SHP77 treated with DMSO at 0.1 percent for 48 hours (cell line): ENCODE results near the gene PRPF18.

Source experiments
- DNase-seq: peaks from one replicate; lab custom pipeline; 2025; lab: John Stamatoyannopoulos, UW

The PRPF18 gene

DNA sequence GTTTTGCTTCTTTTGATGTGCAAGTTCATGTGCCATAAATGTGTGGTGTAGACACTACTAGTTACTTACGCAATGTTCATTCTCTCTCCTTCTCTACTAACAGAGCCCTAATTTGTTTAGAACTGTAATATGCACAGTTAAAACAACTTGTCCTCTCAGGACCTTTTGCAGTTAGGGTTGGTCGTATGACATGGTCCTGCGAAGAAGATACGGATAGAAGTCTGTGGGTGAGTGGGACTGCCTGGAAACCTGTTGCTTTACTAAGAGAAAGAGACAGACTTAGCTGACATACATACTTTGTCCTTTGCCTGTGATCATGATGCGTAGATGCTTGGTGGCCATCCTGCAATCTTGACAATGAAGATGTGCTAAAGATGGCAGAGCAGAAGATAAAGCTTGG, 51.1 kb downstream of the PRPF18 start:
- DNase-seq, result no peak

DNA sequence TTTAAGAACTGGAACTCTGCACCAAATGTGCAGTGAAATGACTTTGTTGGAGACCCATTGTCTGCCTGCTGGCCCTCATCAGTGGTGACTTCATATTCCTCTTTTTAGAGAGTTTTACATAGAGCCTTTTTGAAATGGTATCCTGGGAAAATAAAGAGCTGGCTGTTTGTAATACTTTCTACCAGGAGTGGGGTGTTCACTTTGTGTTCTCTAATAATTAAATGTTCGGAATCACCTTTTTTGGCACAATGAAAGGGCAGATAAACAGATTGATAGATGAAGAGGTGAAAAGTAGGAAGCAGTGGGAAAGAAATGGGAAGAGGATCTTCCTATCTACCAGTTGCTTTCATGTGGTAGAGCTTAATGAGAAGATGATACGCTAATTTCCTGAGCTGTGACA, 55.5 kb downstream of the PRPF18 start:
- DNase-seq, result no peak

- no peak for DNase-seq
Measured at GRCh38 chr10:13643016-13643415, 56.3 kb downstream of the PRPF18 start.

GRCh38 chr10:13644866-13645265, 58.1 kb downstream of the PRPF18 start:
- DNase-seq, result no peak

DNA sequence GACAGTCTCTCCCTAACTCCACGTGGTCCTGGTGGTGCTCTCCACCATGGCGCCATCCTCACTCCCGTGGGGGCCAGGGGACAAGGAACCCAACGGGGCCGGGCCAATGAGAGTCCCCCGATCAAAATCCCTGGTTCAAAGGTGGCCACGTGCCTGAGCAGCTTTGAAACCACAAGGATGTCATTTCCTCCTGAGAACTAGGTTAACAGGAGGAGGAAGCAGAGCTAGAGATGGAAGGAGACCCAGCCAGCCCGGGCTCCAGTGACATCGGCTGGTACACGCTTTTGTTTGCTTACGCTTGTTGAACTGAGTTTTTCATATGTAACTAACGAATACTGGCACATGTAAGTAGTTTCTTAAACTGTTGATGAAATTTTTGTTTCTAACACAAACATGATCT, 61.7 kb downstream of the PRPF18 start:
- DNase-seq, result no peak

DNA sequence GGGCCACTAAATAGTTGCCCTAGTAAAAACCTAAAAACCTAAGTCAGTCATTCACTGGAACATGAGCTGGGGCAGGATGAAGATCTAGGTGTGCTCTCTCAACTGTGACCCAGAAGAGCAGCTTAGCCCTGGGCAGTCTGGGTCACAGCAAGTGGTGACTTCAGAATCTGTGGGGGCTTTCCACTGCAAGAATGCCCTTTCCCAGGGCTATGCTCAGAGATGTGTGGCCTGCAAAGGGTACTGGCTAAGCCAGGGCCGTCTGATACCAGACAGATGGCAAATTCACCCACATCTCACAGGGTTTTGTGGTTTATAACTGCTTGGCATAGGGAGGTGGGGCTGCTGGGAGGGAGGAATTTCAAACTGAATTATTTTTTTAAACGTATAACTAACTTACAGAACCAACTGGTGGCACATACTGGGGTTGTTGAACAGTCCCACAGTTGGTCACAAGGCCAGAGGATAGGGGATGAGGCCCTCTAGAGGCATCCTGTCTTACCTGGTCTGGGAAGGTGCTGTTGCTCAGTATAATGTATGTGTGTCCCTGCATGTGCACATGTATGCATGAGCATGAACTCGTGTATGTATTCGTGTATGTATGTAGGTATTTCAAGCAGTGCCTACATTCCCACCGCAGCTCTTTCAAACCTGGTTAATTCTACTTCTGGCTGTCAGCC, 63.2 kb downstream of the PRPF18 start:
- DNase-seq, result no peak

DNA sequence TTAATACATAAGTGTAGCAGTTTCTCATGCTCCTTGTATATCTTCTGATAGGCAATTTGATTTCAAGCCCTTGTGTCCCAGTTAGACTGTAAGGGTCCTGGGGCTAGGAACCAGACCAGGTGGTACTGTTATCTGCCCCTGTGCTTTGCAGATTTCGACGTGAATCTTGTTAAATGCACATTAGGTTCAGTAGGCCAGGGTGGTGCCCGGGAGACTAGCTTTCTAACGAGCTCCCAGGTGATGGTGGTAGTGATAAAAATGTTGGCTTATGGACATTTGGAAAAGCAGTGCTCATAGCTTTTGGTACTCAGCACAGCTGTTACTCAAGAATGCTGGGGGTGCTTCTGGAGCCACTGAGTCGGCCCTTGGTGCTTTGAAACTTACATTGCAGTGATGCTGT, 64.2 kb downstream of the PRPF18 start:
- DNase-seq, result no peak

DNA sequence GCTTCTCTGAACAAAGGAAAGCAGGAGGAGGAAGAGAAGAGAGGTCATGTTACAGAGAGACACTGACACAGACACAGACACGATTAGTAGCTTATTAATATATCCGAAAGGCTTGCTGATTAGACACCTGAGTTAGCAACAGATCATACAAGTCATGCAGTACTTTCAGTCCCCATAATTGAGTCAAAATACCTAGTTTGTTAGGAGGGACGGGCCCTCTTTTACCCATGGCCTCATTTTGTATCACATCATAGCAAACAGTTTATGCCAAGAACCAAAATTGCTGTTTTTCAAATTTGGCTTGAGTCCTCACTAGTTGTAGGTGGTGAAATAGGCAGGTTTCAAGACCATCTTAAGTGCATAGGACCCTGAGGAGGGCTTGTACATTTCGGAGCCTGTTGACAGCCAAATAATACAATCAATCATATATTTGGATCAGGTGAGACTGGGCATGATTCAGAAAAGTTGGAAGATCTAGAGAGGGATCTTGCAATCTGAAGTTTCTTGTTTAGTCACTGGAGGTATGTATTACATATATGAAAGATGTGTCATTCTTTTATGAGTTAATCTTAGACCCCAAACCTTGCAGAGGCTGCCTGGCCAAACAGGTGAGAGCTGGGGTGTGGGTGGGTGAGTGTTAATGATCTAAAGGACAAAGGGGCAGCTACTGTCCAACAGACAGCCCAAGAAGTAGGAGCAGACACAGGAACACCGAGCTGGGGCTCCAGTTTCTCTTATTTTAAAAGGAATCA, 65.4 kb downstream of the PRPF18 start:
- no peak for DNase-seq

- DNase-seq, result no peak
Measured at GRCh38 chr10:13652860-13653259, 66.1 kb downstream of the PRPF18 start.

DNA sequence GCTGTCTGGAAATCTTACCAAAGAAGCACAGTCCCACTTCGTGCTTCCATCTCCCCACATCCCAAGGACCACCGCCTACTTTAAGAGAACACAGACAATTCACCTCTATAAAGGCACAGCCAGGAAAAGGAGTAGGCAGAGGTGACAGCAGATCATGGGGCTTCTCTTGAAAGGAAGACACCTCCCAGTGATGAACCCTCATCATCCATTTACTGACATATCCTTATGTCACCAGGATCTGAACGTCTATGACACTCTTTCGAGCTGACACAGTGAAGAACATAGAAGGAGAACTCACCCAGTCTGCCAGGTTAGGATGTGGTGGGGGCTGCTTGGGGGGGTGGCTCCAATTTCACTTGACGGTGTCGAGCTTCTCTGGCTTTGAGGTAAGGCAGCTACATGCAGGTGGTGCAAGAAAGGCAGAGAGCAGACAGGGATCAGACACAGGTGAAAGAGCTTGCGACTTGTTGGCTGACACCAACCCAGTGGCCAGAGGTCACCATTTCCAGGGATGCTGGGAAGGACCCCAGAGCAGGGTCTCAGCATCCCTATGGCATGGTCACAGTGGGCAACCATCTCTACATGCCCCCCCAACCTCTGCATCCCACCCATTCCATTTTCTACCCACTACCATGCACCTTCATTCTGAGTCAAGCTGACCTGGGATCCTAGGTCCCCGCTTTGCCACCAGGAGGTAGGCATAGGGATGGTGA, 67.5 kb downstream of the PRPF18 start:
- DNase-seq, result no peak

- no peak for DNase-seq
Measured at GRCh38 chr10:13654846-13655245, 68.1 kb downstream of the PRPF18 start.

GRCh38 chr10:13656337-13657100, 69.8 kb downstream of the PRPF18 start:
- DNase-seq, result no peak

GRCh38 chr10:13657101-13657680, 70.4 kb downstream of the PRPF18 start:
- DNase-seq, result no peak

DNA sequence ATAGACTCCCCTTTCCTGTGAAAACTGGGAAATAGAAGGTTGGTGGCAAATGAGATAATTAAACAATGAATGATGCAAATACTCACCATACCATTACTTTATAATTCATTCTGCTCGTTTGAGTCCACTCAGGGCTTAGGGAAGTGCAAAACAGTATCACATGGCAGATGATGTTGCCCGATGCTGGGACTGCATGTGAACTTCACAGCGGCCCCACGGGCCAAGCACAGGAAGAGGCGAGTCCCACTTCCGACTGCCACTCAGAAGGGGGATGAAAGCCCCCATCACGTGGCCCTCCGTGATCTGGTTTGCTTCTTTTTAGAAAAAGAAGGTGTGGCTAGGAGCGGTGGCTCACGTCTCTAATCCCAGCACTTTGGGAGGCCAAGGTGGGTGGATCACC, 71.5 kb downstream of the PRPF18 start:
- DNase-seq, result no peak

DNA sequence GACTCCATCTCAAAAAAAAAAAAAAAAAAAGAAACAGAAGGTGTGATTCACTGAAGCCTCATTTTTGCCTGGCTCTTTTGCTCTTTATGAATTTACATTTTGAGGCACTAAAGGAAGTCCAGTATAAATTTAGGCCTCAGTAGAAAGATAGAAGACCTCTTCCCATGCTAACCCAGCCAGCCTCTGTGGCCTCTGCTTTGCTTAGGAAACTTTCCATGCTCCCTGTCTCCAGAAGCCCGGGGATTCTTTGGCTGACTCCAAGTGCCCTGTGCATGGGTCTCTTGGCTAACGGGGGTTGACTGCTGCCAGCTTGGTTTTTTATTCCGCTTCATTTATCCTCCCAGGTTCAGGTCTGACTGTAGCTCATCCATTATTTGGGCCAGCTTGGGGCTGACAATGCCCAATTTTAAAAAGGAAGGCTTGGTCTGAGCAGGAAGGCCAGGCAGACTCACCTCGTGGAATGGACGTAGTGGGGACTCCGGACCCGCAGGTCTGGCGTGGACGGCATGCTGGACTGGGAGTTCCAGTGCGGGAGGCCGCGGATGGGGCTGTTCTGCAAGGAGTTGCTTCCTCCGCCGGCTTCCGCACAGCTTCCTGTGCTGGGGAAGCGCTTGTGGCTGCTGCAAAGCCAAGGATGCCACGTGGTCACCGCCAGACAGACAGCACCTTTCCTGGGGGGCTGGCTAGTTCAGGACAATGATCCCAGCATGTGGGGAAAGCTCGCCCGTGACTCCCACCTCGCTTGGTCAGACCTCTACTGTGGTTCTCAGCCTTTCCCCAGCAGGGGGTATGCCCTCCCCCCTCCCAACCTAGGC, 72.3 kb downstream of the PRPF18 start:
- no peak for DNase-seq

DNA sequence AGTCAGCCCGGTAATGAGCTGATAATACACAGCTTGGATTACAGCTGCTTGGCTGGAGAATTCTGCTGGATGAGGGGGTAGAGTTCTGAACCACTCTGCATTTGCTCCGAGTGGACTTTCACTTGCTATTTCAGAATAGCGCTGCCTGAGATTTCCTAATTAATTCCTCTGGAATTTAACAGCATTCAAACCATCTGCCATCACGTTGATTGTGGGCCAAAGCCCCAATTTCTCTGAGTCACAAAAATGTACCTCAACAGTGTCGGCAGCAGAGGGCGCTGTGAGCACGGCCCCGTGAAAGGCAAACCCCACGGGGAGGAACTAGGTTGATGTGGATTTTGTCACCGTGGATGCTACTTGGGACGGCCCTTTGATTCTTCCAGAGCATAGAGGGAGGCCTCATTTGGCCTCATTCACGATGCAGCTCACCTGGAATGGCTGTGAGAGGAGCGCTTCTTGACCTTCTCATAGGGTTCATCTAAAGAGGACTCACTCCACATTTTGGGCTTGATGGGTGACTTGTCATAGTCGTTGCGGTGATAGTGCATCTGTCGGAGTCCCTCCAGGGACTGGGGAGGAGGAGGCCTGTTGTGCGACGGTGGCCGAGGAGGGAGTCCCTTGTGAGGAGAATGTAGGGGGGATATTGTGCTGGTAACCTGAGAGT, 73.3 kb downstream of the PRPF18 start:
- DNase-seq, result no peak

DNA sequence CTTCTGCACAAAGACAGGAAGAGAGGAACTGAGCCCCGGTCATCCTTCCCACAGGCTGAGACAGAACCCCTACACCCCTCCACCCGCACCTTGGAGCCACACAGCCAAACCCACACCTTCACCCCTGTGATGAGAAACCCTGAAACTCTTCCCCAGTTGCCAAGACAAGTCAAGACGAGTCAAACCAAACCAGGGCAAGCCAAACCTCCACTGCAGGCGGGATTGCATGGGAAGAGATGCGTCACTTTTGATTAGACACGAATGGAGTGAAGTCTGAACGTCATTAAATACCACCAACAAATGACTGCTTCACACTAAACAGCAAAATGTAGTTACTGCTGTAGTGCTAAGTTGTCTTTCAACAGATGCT, 73.8 kb downstream of the PRPF18 start:
- no peak for DNase-seq

GRCh38 chr10:13661256-13661655, 74.5 kb downstream of the PRPF18 start:
- DNase-seq, result no peak

- DNase-seq, result no peak
Measured at GRCh38 chr10:13665516-13666262, 78.9 kb downstream of the PRPF18 start.

DNA sequence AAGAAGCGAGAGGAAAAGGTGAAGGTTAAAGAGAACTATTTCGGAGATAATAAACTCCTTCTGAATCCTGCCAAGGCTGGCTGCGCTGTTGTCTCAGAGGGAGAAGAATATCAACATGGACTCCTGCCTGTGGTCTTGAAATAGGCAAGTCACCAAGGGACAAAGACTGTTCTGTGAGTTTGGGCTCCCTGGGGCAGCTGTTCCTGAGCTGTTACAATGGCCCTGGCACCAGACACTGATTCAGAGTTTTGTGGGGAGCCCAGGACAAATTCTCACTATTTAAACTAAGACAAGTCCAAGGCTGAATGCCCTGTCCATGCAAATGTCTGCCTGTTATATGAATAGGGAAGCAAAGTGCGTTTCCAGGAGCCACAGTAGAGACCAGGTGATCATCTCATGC, 81.4 kb downstream of the PRPF18 start:
- no peak for DNase-seq
